ENCODE data around the gene PPP1R3E. TPM values are rescaled to one million over a fixed set of nuclear protein-coding genes. Genes with fewer than 3 reads are reported as not detected.

PPP1R3E gene
- 1 to 10 TPM; 7.3 to 7.9 (median 7.8) TPM for total RNA-seq

- Mint-ChIP-seq H3K4me3 (peak within 1 kb of the TSS; percentile 98), H3K9me3 (no peaks in the 10 kb centered on the region), H3K27me3 (ENCODE audit: low read depth) (peaks cover 19% of the 10 kb centered on the region), H3K4me1 (ENCODE audit: low read depth) (peaks cover 16% of the 10 kb centered on the region), H3K36me3 (ENCODE audit: insufficient read depth) (peaks cover 1% of the 10 kb centered on the region)
- ATAC-seq (peak; percentile 57 to 60), DNase-seq (peak; percentile 86)
Observed at GRCh38 chr14:23302290-23303225, at the start of gene PPP1R3E. Gene PPP1R3E (minus strand): TSS chr14:23302859. CDS start chr14:23302576, 283 bp downstream.

- no peaks in the 10 kb centered on the region for H3K9me3 Mint-ChIP-seq
Observed at GRCh38 chr14:23351681-23352505, 49.2 kb upstream of the PPP1R3E start.

GRCh38 chr14:23349156-23349845 is 46.6 kb upstream of the PPP1R3E start:
- no peak overlapping the region for H3K4me3 Mint-ChIP-seq
- no peaks in the 10 kb centered on the region for H3K36me3 Mint-ChIP-seq (ENCODE audit: insufficient read depth)
- DNase-seq: no peak
- peaks cover 6% of the 10 kb centered on the region for H3K4me1 Mint-ChIP-seq (ENCODE audit: low read depth)
- H3K27me3 Mint-ChIP-seq (ENCODE audit: low read depth): peaks cover 29% of the 10 kb centered on the region
- no peak for ATAC-seq
- H3K9me3 Mint-ChIP-seq: no peaks in the 10 kb centered on the region

More at GRCh38 chr14:23351681-23352505, 49.2 kb upstream of the PPP1R3E start:
- H3K4me3 Mint-ChIP-seq: peak overlapping the region; percentile 73
- peaks cover 6% of the 10 kb centered on the region for H3K4me1 Mint-ChIP-seq (ENCODE audit: low read depth)
- H3K36me3 Mint-ChIP-seq (ENCODE audit: insufficient read depth): no peaks in the 10 kb centered on the region
- peak; percentile 38 to 45 for ATAC-seq
- DNase-seq: no peak
- H3K27me3 Mint-ChIP-seq (ENCODE audit: low read depth): peaks cover 48% of the 10 kb centered on the region

GRCh38 chr14:23348297-23348655 is 45.6 kb upstream of the PPP1R3E start:
- Mint-ChIP-seq H3K9me3 (no peaks in the 10 kb centered on the region), H3K27me3 (ENCODE audit: low read depth) (peaks cover 21% of the 10 kb centered on the region), H3K4me1 (ENCODE audit: low read depth) (peaks cover 6% of the 10 kb centered on the region), H3K36me3 (ENCODE audit: insufficient read depth) (no peaks in the 10 kb centered on the region), H3K4me3 (no peak overlapping the region)
- DNase-seq (no peak), ATAC-seq (no peak)

GRCh38 chr14:23347406-23348296 is 45.0 kb upstream of the PPP1R3E start:
- ATAC-seq: no peak
- DNase-seq: no peak
- no peaks in the 10 kb centered on the region for H3K36me3 Mint-ChIP-seq (ENCODE audit: insufficient read depth)
- H3K27me3 Mint-ChIP-seq (ENCODE audit: low read depth): peaks cover 18% of the 10 kb centered on the region
- no peaks in the 10 kb centered on the region for H3K9me3 Mint-ChIP-seq
- no peak overlapping the region for H3K4me3 Mint-ChIP-seq
- peaks cover under 1% of the 10 kb centered on the region for H3K4me1 Mint-ChIP-seq (ENCODE audit: low read depth)

- no peak for ATAC-seq
- H3K4me1 Mint-ChIP-seq (ENCODE audit: low read depth): no peaks in the 10 kb centered on the region
- H3K36me3 Mint-ChIP-seq (ENCODE audit: insufficient read depth): no peaks in the 10 kb centered on the region
- DNase-seq: no peak
- no peaks in the 10 kb centered on the region for H3K9me3 Mint-ChIP-seq
- no peak overlapping the region for H3K4me3 Mint-ChIP-seq
- H3K27me3 Mint-ChIP-seq (ENCODE audit: low read depth): peaks cover 18% of the 10 kb centered on the region
Observed at GRCh38 chr14:23346693-23347405, 44.2 kb upstream of the PPP1R3E start.

- DNase-seq (no peak), ATAC-seq (no peak)
- Mint-ChIP-seq H3K36me3 (ENCODE audit: insufficient read depth) (no peaks in the 10 kb centered on the region), H3K9me3 (no peaks in the 10 kb centered on the region), H3K4me3 (no peak overlapping the region), H3K4me1 (ENCODE audit: low read depth) (no peaks in the 10 kb centered on the region), H3K27me3 (ENCODE audit: low read depth) (peaks cover 14% of the 10 kb centered on the region)
Observed at GRCh38 chr14:23345987-23346692, 43.5 kb upstream of the PPP1R3E start.

- Mint-ChIP-seq H3K4me1 (ENCODE audit: low read depth) (no peaks in the 10 kb centered on the region), H3K36me3 (ENCODE audit: insufficient read depth) (no peaks in the 10 kb centered on the region), H3K4me3 (no peak overlapping the region), H3K9me3 (no peaks in the 10 kb centered on the region), H3K27me3 (ENCODE audit: low read depth) (peaks cover 4% of the 10 kb centered on the region)
- ATAC-seq: no peak
- DNase-seq: no peak
Observed at GRCh38 chr14:23344481-23344880, 41.8 kb upstream of the PPP1R3E start.

GRCh38 chr14:23339506-23340268 is 37.0 kb upstream of the PPP1R3E start:
- ATAC-seq: no peak
- DNase-seq: no peak
- no peaks in the 10 kb centered on the region for H3K36me3 Mint-ChIP-seq (ENCODE audit: insufficient read depth)
- H3K27me3 Mint-ChIP-seq (ENCODE audit: low read depth): peaks cover 20% of the 10 kb centered on the region
- no peaks in the 10 kb centered on the region for H3K4me1 Mint-ChIP-seq (ENCODE audit: low read depth)
- no peaks in the 10 kb centered on the region for H3K9me3 Mint-ChIP-seq
- no peak overlapping the region for H3K4me3 Mint-ChIP-seq

GRCh38 chr14:23335623-23336022 is 33.0 kb upstream of the PPP1R3E start:
- Mint-ChIP-seq H3K4me3 (no peak overlapping the region), H3K27me3 (ENCODE audit: low read depth) (peaks cover 21% of the 10 kb centered on the region), H3K4me1 (ENCODE audit: low read depth) (no peaks in the 10 kb centered on the region), H3K36me3 (ENCODE audit: insufficient read depth) (no peaks in the 10 kb centered on the region), H3K9me3 (no peaks in the 10 kb centered on the region)
- DNase-seq: no peak
- ATAC-seq: no peak

- Mint-ChIP-seq H3K36me3 (ENCODE audit: insufficient read depth) (peaks cover 18% of the 10 kb centered on the region), H3K4me1 (ENCODE audit: low read depth) (peaks cover 7% of the 10 kb centered on the region), H3K4me3 (no peak overlapping the region), H3K9me3 (no peaks in the 10 kb centered on the region), H3K27me3 (ENCODE audit: low read depth) (no peaks in the 10 kb centered on the region)
- DNase-seq (peak; percentile 62), ATAC-seq (peak; percentile 87 to 89)
Observed at GRCh38 chr14:23327947-23328744, 25.5 kb upstream of the PPP1R3E start.

Data from activated T-cell treated with anti-CD3 and anti-CD28 coated beads, Interleukin-2, amount 50 U/mL, for 4 hours (primary cell).